ENCODE results near the gene LAMC3. TPM values are rescaled to one million over a fixed set of nuclear protein-coding genes. Genes with fewer than 3 reads are reported as not detected.

LAMC3 gene
- polyA plus RNA-seq, 1 donor from 2014 or later = 0.04 TPM

GRCh38 chr9:131053896-131054295 is 44.9 kb downstream of the LAMC3 start (continued):
- no peak for TF ChIP-seq REST (IDR thresholded peaks at IDR 0.05; ENCODE audit: borderline replicate concordance)
- no peak for TF ChIP-seq POLR2AphosphoS5 (IDR thresholded peaks at IDR 0.05)

GRCh38 chr9:131056781-131057506 is 48.0 kb downstream of the LAMC3 start:
- H3K27ac ChIP-seq (ENCODE audit: low read length) = no peak overlapping the region
- H3K36me3 ChIP-seq (ENCODE audit: insufficient read depth, low read length) = no peaks in the 10 kb centered on the region
- no peaks in the 10 kb centered on the region for H3K9me3 ChIP-seq (ENCODE audit: low read length)
- H3K79me2 ChIP-seq (replicated peaks; ENCODE audit: insufficient read depth, low read length) = no peaks in the 10 kb centered on the region
- H3K9me2 ChIP-seq (ENCODE audit: insufficient read depth, low read length) = no peaks in the 10 kb centered on the region
- H3K27me3 ChIP-seq (ENCODE audit: insufficient read depth, low read depth, low read length) = no peaks in the 10 kb centered on the region
- H3F3A ChIP-seq (ENCODE audit: insufficient read depth, low read length, poor library complexity, severe bottlenecking) = no peaks in the 10 kb centered on the region
- H4K20me1 ChIP-seq (ENCODE audit: insufficient read depth) = no peaks in the 10 kb centered on the region
- H3K4me3 ChIP-seq (ENCODE audit: low read length) = no peak overlapping the region
- TF ChIP-seq MXI1 (conservative IDR thresholded peaks at IDR 0.05; ENCODE audit: poor library complexity, severe bottlenecking) (no peak), REST (IDR thresholded peaks at IDR 0.05; ENCODE audit: borderline replicate concordance) (no peak), TAF1 (IDR thresholded peaks at IDR 0.05; ENCODE audit: low read depth) (no peak), EP300 (conservative IDR thresholded peaks at IDR 0.05; ENCODE audit: poor library complexity, severe bottlenecking) (no peak), SMC3 (conservative IDR thresholded peaks at IDR 0.05; ENCODE audit: poor library complexity) (no peak), POLR2AphosphoS5 (IDR thresholded peaks at IDR 0.05) (no peak), RAD21 (conservative IDR thresholded peaks at IDR 0.05) (no peak), CTCF (IDR thresholded peaks at IDR 0.05; ENCODE audit: poor library complexity, severe bottlenecking) (no peak), EZH2 (IDR thresholded peaks at IDR 0.05; ENCODE audit: borderline replicate concordance, insufficient read depth, low read length, poor library complexity, severe bottlenecking) (no peak)
- H3K4me2 ChIP-seq (ENCODE audit: low read length) = no peak overlapping the region
- no peak overlapping the region for H3K9ac ChIP-seq (ENCODE audit: low read length)
- H2AFZ ChIP-seq (ENCODE audit: low read depth, low read length) = no peak overlapping the region

All from neural cell (in vitro differentiated cells).